Chondrocyte (in vitro differentiated cells): ENCODE data around the gene SEL1L3. TPM values are rescaled to one million over a fixed set of nuclear protein-coding genes. Genes with fewer than 3 reads are reported as not detected.

Experiments used
- DNase-seq: peaks from one replicate; pipeline ENCODE4 v3.0.0; 2021; ENCODE audit warnings: mixed read lengths, low spot score
- H3K27ac Mint-ChIP-seq: one replicate; pipeline ENCODE4 v1.8.0; 2021; ENCODE audit warnings: mild to moderate bottlenecking, moderate library complexity, mixed read lengths; ENCODE audit not compliant: unreplicated experiment
- H3K27me3 Mint-ChIP-seq: 2 replicates; pipeline ENCODE4 v1.8.0; 2021; ENCODE audit warnings: low read depth, mixed read lengths
- H3K36me3 Mint-ChIP-seq: 2 replicates; pipeline ENCODE4 v1.8.0; 2021; ENCODE audit warnings: low read depth, mixed read lengths
- H3K4me1 Mint-ChIP-seq: 2 replicates; pipeline ENCODE4 v1.8.0; 2021; ENCODE audit warnings: low read depth, mild to moderate bottlenecking, mixed read lengths
- H3K4me3 Mint-ChIP-seq: one replicate; pipeline ENCODE4 v1.8.0; 2021; ENCODE audit warnings: mild to moderate bottlenecking, moderate library complexity, mixed read lengths; ENCODE audit not compliant: unreplicated experiment
- H3K9me3 Mint-ChIP-seq: 2 replicates; pipeline ENCODE4 v1.8.0; 2021; ENCODE audit warnings: low read depth, mixed read lengths
- total RNA-seq: library from RNA; stranded (reverse); gene quantifications from 3 replicates; pipeline ENCODE4 v1.2.1, GENCODE V29; 2021
- TF ChIP-seq, protein P1 (sequence below): fragments of 200-600 bp; sonication (generic); IDR thresholded peaks from 2 replicates; pipeline ENCODE4 v1.5.0; 2021; ENCODE audit warnings: antibody characterized with exemption, mild to moderate bottlenecking, moderate library complexity

SEL1L3 gene
- total RNA-seq, 1 donor from 2014 or later, result 30.3 TPM

DNA sequence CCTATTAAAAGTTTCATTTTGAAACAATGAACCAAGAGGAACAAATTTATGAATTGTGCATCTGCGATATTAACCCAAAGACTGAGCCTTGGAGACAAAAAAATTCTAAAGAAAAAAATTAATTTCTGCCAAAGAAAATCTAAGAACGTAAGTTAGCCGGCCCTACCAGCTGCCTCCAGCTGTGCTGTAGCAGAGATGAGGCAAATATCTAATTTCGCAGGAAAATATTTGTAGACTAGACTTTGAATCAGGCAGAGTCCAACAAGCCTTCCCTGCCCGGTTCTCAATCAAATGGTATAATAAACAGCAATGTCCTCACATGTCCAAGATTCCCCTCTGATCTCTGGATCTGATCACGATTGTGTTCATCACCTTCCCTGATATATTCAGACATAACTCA lies 30.0 kb upstream of the SEL1L3 start:
- no peak overlapping the region for H3K4me3 Mint-ChIP-seq
- H3K9me3 Mint-ChIP-seq, result no peaks in the 10 kb centered on the region
- no peaks in the 10 kb centered on the region for H3K36me3 Mint-ChIP-seq
- TF ChIP-seq, protein P1, sequence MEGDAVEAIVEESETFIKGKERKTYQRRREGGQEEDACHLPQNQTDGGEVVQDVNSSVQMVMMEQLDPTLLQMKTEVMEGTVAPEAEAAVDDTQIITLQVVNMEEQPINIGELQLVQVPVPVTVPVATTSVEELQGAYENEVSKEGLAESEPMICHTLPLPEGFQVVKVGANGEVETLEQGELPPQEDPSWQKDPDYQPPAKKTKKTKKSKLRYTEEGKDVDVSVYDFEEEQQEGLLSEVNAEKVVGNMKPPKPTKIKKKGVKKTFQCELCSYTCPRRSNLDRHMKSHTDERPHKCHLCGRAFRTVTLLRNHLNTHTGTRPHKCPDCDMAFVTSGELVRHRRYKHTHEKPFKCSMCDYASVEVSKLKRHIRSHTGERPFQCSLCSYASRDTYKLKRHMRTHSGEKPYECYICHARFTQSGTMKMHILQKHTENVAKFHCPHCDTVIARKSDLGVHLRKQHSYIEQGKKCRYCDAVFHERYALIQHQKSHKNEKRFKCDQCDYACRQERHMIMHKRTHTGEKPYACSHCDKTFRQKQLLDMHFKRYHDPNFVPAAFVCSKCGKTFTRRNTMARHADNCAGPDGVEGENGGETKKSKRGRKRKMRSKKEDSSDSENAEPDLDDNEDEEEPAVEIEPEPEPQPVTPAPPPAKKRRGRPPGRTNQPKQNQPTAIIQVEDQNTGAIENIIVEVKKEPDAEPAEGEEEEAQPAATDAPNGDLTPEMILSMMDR, result no peak
- H3K27ac Mint-ChIP-seq, result no peak overlapping the region
- DNase-seq, result no peak
- H3K4me1 Mint-ChIP-seq, result no peaks in the 10 kb centered on the region
- peaks cover 2% of the 10 kb centered on the region for H3K27me3 Mint-ChIP-seq

DNA sequence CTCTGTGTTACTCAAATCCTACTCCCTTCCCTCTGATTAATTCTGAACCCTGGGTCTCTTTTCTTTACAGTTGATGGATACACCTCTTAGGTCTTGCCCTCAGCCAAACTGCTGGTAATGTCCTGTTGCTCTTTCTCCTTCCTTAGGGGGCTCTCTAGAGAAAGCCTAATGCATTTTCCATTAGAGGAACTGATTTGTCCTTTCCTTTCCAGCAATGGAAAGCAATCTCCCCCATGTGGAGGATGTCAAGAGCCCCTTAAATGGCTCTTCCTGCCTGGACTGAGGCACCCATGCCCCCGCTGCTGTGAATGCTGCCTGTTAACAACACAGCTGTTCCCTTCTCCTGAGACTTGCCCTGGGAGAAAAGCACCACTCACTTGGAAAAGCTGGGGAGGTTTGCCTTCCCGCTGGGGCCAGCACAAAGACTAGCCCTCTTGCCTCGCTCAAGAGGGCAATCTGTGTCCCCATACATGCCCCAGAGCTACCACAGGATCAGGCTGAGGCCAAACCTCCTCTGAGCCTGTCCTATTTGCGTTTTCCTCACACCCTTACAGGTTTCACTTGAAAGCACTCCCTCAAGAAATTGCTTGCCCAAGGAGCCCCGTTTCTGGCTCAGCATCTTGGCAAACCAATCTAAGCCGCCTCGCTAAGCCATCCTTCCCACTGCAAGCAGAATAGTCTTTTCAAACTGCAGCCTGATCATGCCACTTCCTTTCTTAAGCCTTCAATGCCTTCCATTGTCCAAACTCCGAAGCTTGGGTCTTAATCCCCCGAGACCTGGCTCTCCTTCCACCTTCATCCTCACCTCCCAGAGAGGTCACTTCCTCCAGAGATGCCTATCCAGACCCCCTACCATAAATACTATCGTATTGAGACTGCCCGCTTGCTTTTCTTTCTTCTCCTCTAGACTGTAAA lies 28.0 kb upstream of the SEL1L3 start:
- Mint-ChIP-seq H3K9me3 (no peaks in the 10 kb centered on the region), H3K27ac (no peak overlapping the region), H3K4me3 (no peak overlapping the region), H3K4me1 (no peaks in the 10 kb centered on the region), H3K36me3 (no peaks in the 10 kb centered on the region), H3K27me3 (peaks cover 2% of the 10 kb centered on the region)
- TF ChIP-seq, protein P1, result no peak
- DNase-seq, result no peak

DNA sequence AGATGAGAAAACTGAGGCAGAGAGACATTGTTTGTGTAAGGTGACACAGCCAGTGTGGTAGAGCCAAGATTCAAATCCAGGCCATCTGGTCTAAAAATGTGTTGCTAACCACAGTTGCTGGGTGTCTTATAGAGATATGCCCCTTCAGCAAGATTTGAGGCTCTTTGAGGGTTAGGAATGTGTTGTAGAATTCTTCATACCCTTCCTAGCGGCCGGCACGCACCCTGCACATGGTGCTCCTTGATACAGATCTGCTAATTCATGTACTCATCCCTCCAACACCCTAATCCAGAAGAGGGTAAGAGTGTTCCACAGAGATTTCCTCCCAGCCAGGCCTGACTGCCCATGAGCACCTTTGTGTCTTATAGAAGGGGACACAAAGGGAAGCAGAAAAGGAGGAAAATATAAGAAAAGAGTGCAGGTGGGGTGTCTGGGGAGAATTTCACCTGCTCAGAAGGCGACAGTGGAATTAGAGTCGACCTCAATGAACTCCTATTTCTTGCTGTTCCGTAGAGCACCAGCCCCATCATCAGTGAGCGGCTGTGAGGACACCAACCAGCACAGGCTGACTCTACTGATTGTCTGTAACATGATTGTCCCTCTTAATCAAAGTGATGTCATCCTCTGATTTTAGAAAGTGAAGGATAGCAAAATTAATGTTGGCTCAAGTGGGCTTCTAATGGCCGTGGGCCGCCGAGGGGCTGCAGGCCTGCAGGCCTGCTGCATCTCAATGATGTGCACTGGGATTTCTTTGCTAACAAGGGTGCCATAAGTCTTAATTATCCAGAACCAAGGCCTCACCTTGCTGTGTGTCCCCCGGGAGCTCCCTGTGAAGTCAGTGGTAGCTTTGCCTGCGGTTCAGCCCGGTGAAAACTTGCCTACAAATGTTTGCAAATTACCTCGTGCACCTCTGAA lies 27.1 kb upstream of the SEL1L3 start:
- DNase-seq, result no peak
- Mint-ChIP-seq H3K27me3 (peaks cover 2% of the 10 kb centered on the region), H3K4me1 (peaks cover 2% of the 10 kb centered on the region), H3K4me3 (no peak overlapping the region), H3K9me3 (no peaks in the 10 kb centered on the region), H3K36me3 (no peaks in the 10 kb centered on the region), H3K27ac (no peak overlapping the region)
- TF ChIP-seq, protein P1, result no peak

DNA sequence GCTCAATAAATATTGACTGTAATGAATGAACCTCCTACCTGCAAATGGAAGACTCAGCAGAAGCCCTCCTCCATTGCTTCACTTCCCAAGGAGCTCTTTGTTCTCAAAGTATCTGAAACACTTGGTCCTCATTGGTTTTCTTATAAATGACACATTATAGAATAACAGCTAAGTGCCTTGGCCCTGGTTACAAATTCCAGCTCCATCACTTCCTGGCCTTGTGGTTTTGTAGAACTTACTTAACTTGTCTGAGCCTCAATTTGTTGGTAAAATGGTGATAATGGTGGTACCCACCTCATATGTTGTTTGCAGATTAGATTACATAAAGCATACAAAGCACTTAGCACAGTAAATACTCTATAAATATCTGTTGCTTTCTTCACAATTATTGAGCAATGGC lies 26.0 kb upstream of the SEL1L3 start:
- no peak overlapping the region for H3K4me3 Mint-ChIP-seq
- H3K4me1 Mint-ChIP-seq, result peaks cover 12% of the 10 kb centered on the region
- H3K27ac Mint-ChIP-seq, result no peak overlapping the region
- no peaks in the 10 kb centered on the region for H3K9me3 Mint-ChIP-seq
- TF ChIP-seq, protein P1, result no peak
- H3K27me3 Mint-ChIP-seq, result peaks cover 2% of the 10 kb centered on the region
- no peaks in the 10 kb centered on the region for H3K36me3 Mint-ChIP-seq
- no peak for DNase-seq

DNA sequence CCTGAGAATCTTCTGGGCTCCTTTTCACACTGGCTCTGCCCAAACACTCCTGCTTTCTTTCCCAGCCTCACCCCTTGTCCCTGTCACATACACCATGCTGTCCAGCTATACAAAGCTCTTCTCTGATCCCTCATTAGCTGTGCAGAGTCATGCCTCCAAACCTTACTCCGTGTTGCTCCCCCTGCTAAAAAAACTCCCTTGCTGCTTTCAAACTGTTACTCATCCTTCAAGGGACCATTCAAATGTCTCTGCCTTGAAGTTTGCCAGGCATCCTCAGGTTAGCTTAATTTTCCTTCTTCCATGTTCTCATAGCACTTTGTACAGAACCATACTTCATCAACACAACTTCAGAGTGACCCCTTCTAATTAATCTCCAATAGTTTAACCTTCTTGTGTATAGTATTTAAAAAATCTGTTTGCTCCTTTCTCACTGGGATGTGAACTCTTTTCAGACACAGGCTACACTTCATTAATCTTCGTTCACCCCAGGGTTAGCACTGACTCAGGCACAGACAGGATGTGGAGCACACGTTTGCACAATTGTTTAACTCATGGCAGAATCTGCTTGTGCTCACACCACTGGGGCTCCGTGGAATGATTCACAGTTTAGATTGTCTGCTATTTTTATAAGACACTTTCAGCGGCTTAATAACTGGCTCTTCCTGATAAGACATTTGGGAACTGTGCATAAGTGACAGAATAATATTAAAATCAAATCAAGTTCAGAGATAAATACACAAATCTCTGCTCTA lies 21.4 kb upstream of the SEL1L3 start:
- Mint-ChIP-seq H3K4me3 (no peak overlapping the region), H3K36me3 (no peaks in the 10 kb centered on the region), H3K27ac (no peak overlapping the region), H3K4me1 (peaks cover 17% of the 10 kb centered on the region), H3K9me3 (no peaks in the 10 kb centered on the region), H3K27me3 (no peaks in the 10 kb centered on the region)
- no peak for DNase-seq
- TF ChIP-seq, protein P1, result no peak
